OCI-LY3 (cell line): Measurements from ENCODE around the gene LTBP1.

Source experiments
- H2AFZ ChIP-seq: fragments of 200-600, 300-600 bp; shearing (Covaris generic); 2 replicates; pipeline ENCODE4 v1.6.0; 2014; ENCODE audit warnings: antibody characterized with exemption, low read depth, low read length
- H3K27ac ChIP-seq: fragments of 200-600, 300-600 bp; sonication (generic); 2 replicates; pipeline ENCODE4 v1.5.1; 2014; ENCODE audit warnings: mild to moderate bottlenecking, low read length, moderate library complexity, mixed read lengths
- H3K27me3 ChIP-seq: fragments of 200-600, 300-600 bp; sonication (generic); 2 replicates; pipeline ENCODE4 v1.6.1; 2014; ENCODE audit warnings: low read depth, low read length, mixed read lengths
- H3K36me3 ChIP-seq: fragments of 200-600, 300-600 bp; sonication (generic); replicated peaks from 2 replicates; pipeline ENCODE3; 2014; ENCODE audit warnings: low read depth, low read length, mixed read lengths
- H3K4me1 ChIP-seq: fragments of 300-600, 200-600 bp; sonication (generic); 2 replicates; pipeline ENCODE4 v1.6.1; 2014; ENCODE audit warnings: low read length, mixed read lengths
- H3K4me2 ChIP-seq: fragments of 200-600, 300-600 bp; sonication (generic); 2 replicates; pipeline ENCODE4 v1.6.1; 2014; ENCODE audit warnings: low read length, mixed read lengths
- H3K4me3 ChIP-seq: fragments of 300-600, 200-600 bp; sonication (generic); 2 replicates; pipeline ENCODE4 v1.5.1; 2014; ENCODE audit warnings: antibody characterized with exemption, mild to moderate bottlenecking, low read length, moderate library complexity
- H3K79me2 ChIP-seq: fragments of 300-600, 200-600 bp; shearing (Covaris generic); 2 replicates; pipeline ENCODE4 v1.6.1; 2014; ENCODE audit warnings: mild to moderate bottlenecking, low read length, mixed read lengths
- H3K9ac ChIP-seq: fragments of 300-600, 200-600 bp; shearing (Covaris generic); 2 replicates; pipeline ENCODE4 v1.6.0; 2014; ENCODE audit warnings: mild to moderate bottlenecking, low read length, moderate library complexity
- H3K9me3 ChIP-seq: fragments of 200-600, 300-600 bp; shearing (Covaris generic); 2 replicates; pipeline ENCODE4 v1.6.1; 2014; ENCODE audit warnings: low read length, mixed read lengths; ENCODE audit not compliant: insufficient read depth
- H4K20me1 ChIP-seq: fragments of 200-600, 300-600 bp; sonication (generic); 2 replicates; pipeline ENCODE4 v1.6.1; 2016; ENCODE audit warnings: low read length, mixed read lengths; ENCODE audit not compliant: insufficient read depth
- CTCF ChIP-seq: fragments of 200-600, 300-600 bp; sonication (generic); IDR thresholded peaks from 2 replicates; pipeline ENCODE4 v1.5.1; 2014; ENCODE audit warnings: antibody characterized with exemption, low read length, low read depth
- EZH2phosphoT487 ChIP-seq: fragments of 200-600 bp; shearing (Covaris generic); IDR thresholded peaks from 2 replicates; pipeline ENCODE4 v1.6.1; 2018; ENCODE audit warnings: antibody characterized with exemption, mixed run types, low read depth

Gene LTBP1

GRCh38 chr2:33343387-33343895 lies 396.7 kb downstream of the LTBP1 start:
- Histone ChIP-seq H4K20me1 (no peaks in the 10 kb centered on the region), H3K4me1 (peaks cover 36% of the 10 kb centered on the region), H3K9ac (no peak overlapping the region), H3K27me3 (0 out of 2 replicates have a peak, but pooled peaks cover 6% of the 10 kb centered on the region), H3K9me3 (no peaks in the 10 kb centered on the region), H3K27ac (no peak overlapping the region), H3K36me3 (no peaks in the 10 kb centered on the region), H2AFZ (no peak overlapping the region), H3K79me2 (no peaks in the 10 kb centered on the region), H3K4me2 (no peak overlapping the region), H3K4me3 (no peak overlapping the region)
- TF ChIP-seq EZH2phosphoT487, result no peak
- TF ChIP-seq CTCF, result no peak

- Histone ChIP-seq H2AFZ (no peak overlapping the region), H3K27me3 (0 out of 2 replicates have a peak, but pooled peaks cover 2% of the 10 kb centered on the region), H3K79me2 (no peaks in the 10 kb centered on the region), H3K9ac (no peak overlapping the region), H3K4me3 (no peak overlapping the region), H3K36me3 (no peaks in the 10 kb centered on the region), H3K27ac (no peak overlapping the region), H3K4me2 (peak overlapping the region; percentile 2), H3K9me3 (no peaks in the 10 kb centered on the region), H4K20me1 (no peaks in the 10 kb centered on the region), H3K4me1 (peaks cover 36% of the 10 kb centered on the region)
- TF ChIP-seq CTCF (no peak), EZH2phosphoT487 (no peak)
Observed at GRCh38 chr2:33344230-33344629, 397.5 kb downstream of the LTBP1 start.

GRCh38 chr2:33347856-33348255 lies 401.1 kb downstream of the LTBP1 start:
- Histone ChIP-seq H3K27me3 (0 out of 2 replicates have a peak, but pooled peaks cover 2% of the 10 kb centered on the region), H4K20me1 (no peaks in the 10 kb centered on the region), H3K9me3 (no peaks in the 10 kb centered on the region), H2AFZ (no peak overlapping the region), H3K79me2 (no peaks in the 10 kb centered on the region), H3K27ac (no peak overlapping the region), H3K4me2 (no peak overlapping the region), H3K4me1 (peaks cover 36% of the 10 kb centered on the region), H3K36me3 (no peaks in the 10 kb centered on the region), H3K4me3 (no peak overlapping the region), H3K9ac (no peak overlapping the region)
- TF ChIP-seq EZH2phosphoT487 (no peak), CTCF (no peak)

- TF ChIP-seq EZH2phosphoT487 (no peak), CTCF (no peak)
- Histone ChIP-seq H3K4me2 (no peak overlapping the region), H2AFZ (no peak overlapping the region), H3K27me3 (0 out of 2 replicates have a peak, but pooled peaks cover 2% of the 10 kb centered on the region), H3K9me3 (peaks cover 3% of the 10 kb centered on the region), H4K20me1 (no peaks in the 10 kb centered on the region), H3K4me1 (peaks cover 19% of the 10 kb centered on the region), H3K79me2 (no peaks in the 10 kb centered on the region), H3K27ac (no peak overlapping the region), H3K4me3 (no peak overlapping the region), H3K36me3 (peaks cover 2% of the 10 kb centered on the region), H3K9ac (no peak overlapping the region)
Observed at GRCh38 chr2:33350632-33351031, 403.9 kb downstream of the LTBP1 start.
